Stimulated activated CD4-positive, alpha-beta T cell treated with anti-CD3 and anti-CD28 coated beads, TNF-alpha, amount 100 ng/mL, for 1 hour (primary cell): ENCODE measurements around the gene YBX1.
"Not testable (repeated sequence)": the region's sequence is repeated elsewhere in the genome, so short reads cannot be mapped to it uniquely, and the experiment has no call there.

Experiments used
- DNase-seq, 3 donors: peaks; one replicate each; pipeline ENCODE4 v3.0.0-alpha.2; 2020; ENCODE audit warnings: low read depth in 3 of 3, low spot score in 1 of 3

The YBX1 gene

GRCh38 chr1:42689912-42690311 is 7.7 kb downstream of the YBX1 start:
- no peak for DNase-seq

- DNase-seq = no peak
Observed at GRCh38 chr1:42690477-42691156, 8.4 kb downstream of the YBX1 start.

- no peak for DNase-seq
Observed at GRCh38 chr1:42691157-42691498, 8.9 kb downstream of the YBX1 start.

GRCh38 chr1:42692461-42692860 is 10.2 kb downstream of the YBX1 start:
- no peak for DNase-seq

- DNase-seq = no peak
Observed at GRCh38 chr1:42692911-42693310, 10.7 kb downstream of the YBX1 start.

- DNase-seq = no peak
Observed at GRCh38 chr1:42698081-42698813, 16.0 kb downstream of the YBX1 start.

- no peak for DNase-seq
Observed at GRCh38 chr1:42700006-42700405, 17.8 kb downstream of the YBX1 start.

- no peak for DNase-seq
Observed at GRCh38 chr1:42703888-42704464, 21.8 kb downstream of the YBX1 start.

GRCh38 chr1:42712808-42713207 is 30.6 kb downstream of the YBX1 start:
- DNase-seq = not testable (repeated sequence)

- no peak for DNase-seq
Observed at GRCh38 chr1:42713293-42713692, 31.1 kb downstream of the YBX1 start.

GRCh38 chr1:42714441-42714840 is 32.2 kb downstream of the YBX1 start:
- DNase-seq = not testable (repeated sequence)

GRCh38 chr1:42720868-42721267 is 38.6 kb downstream of the YBX1 start:
- DNase-seq = no peak

- no peak for DNase-seq
Observed at GRCh38 chr1:42721926-42722325, 39.7 kb downstream of the YBX1 start.

GRCh38 chr1:42722403-42722802 is 40.2 kb downstream of the YBX1 start:
- not testable (repeated sequence) for DNase-seq

GRCh38 chr1:42723511-42723910 is 41.3 kb downstream of the YBX1 start:
- no peak for DNase-seq

GRCh38 chr1:42725820-42726219 is 43.6 kb downstream of the YBX1 start:
- DNase-seq = not testable (repeated sequence)

GRCh38 chr1:42730002-42730401 is 47.8 kb downstream of the YBX1 start:
- DNase-seq = no peak

- peak in 1 of 3 donors; percentile 26 for DNase-seq
Observed at GRCh38 chr1:42730988-42731387, 48.8 kb downstream of the YBX1 start.

GRCh38 chr1:42731585-42731984 is 49.4 kb downstream of the YBX1 start:
- no peak for DNase-seq

GRCh38 chr1:42732126-42732680 is 50.0 kb downstream of the YBX1 start:
- no peak for DNase-seq

GRCh38 chr1:42733415-42734200 is 51.4 kb downstream of the YBX1 start:
- no peak for DNase-seq
